Astrocyte (in vitro differentiated cells and primary cell): ENCODE results near the gene GPX4. TPM values are rescaled to one million over a fixed set of nuclear protein-coding genes. Genes with fewer than 3 reads are reported as not detected.
A peak's percentile ranks its signal among the peaks of the same experiment; 100 is the strongest.
"Not testable (repeated sequence)": the region's sequence is repeated elsewhere in the genome, so short reads cannot be mapped to it uniquely, and the experiment has no call there.

Source experiments
- DNase-seq: peaks from one replicate; pipeline ENCODE4 v3.0.0-alpha.2; 2010; ENCODE audit warnings: low read depth
- FAIRE-seq: peaks from 2 replicates; lab custom pipeline; 2011; peaks lifted over from hg19 to GRCh38; lab: Jason Lieb, UNC
- H2AFZ ChIP-seq: 2 replicates; pipeline ENCODE4 v1.6.0; 2012; ENCODE audit warnings: low read depth, low read length, inconsistent platforms
- H3K27ac ChIP-seq: 2 replicates; pipeline ENCODE4 v1.5.1; 2011; ENCODE audit warnings: low read depth, low read length, inconsistent platforms
- H3K27me3 ChIP-seq: 2 replicates; pipeline ENCODE4 v1.6.0; 2011; ENCODE audit warnings: low read length, inconsistent platforms; ENCODE audit not compliant: insufficient read depth
- H3K36me3 ChIP-seq: 2 replicates; pipeline ENCODE4 v1.5.1; 2011; ENCODE audit warnings: low read length, inconsistent platforms; ENCODE audit not compliant: insufficient read depth
- H3K4me1 ChIP-seq: 2 replicates; pipeline ENCODE4 v1.5.1; 2011; ENCODE audit warnings: low read length, inconsistent platforms; ENCODE audit not compliant: insufficient read depth
- H3K4me2 ChIP-seq: 2 replicates; pipeline ENCODE4 v1.6.0; 2012; ENCODE audit warnings: low read length, inconsistent platforms
- H3K4me3 ChIP-seq: 2 replicates; pipeline ENCODE4 v1.5.1; 2011; ENCODE audit warnings: low read depth, mild to moderate bottlenecking, low read length, inconsistent platforms; ENCODE audit not compliant: insufficient read depth
- H3K79me2 ChIP-seq: 2 replicates; pipeline ENCODE4 v1.6.0; 2012; ENCODE audit warnings: mild to moderate bottlenecking, low read length, inconsistent platforms; ENCODE audit not compliant: insufficient read depth
- H3K9ac ChIP-seq: 2 replicates; pipeline ENCODE4 v1.6.0; 2012; ENCODE audit warnings: mild to moderate bottlenecking, low read length, inconsistent platforms
- H3K9me3 ChIP-seq: 2 replicates; pipeline ENCODE4 v1.5.1; 2012; ENCODE audit warnings: low read depth, mild to moderate bottlenecking, low read length, inconsistent platforms; ENCODE audit not compliant: insufficient read depth
- H4K20me1 ChIP-seq: 2 replicates; pipeline ENCODE4 v1.6.0; 2012; ENCODE audit warnings: low read length, inconsistent platforms; ENCODE audit not compliant: insufficient read depth
- H3K27ac Mint-ChIP-seq: one replicate; pipeline ENCODE4 v1.8.0; 2021; ENCODE audit warnings: mild to moderate bottlenecking, mixed read lengths; ENCODE audit not compliant: unreplicated experiment
- H3K27me3 Mint-ChIP-seq: one replicate; pipeline ENCODE4 v1.8.0; 2021; ENCODE audit warnings: low read depth, mixed read lengths; ENCODE audit not compliant: unreplicated experiment
- H3K36me3 Mint-ChIP-seq: one replicate; pipeline ENCODE4 v1.8.0; 2021; ENCODE audit warnings: low read depth, mixed read lengths; ENCODE audit not compliant: unreplicated experiment
- H3K4me1 Mint-ChIP-seq: one replicate; pipeline ENCODE4 v1.8.0; 2021; ENCODE audit warnings: low read depth, mixed read lengths; ENCODE audit not compliant: unreplicated experiment
- H3K4me3 Mint-ChIP-seq: one replicate; pipeline ENCODE4 v1.8.0; 2021; ENCODE audit warnings: mild to moderate bottlenecking, moderate library complexity, mixed read lengths; ENCODE audit not compliant: unreplicated experiment
- H3K9me3 Mint-ChIP-seq: one replicate; pipeline ENCODE4 v1.8.0; 2021; ENCODE audit warnings: mild to moderate bottlenecking, mixed read lengths; ENCODE audit not compliant: unreplicated experiment
- CTCF ChIP-seq: IDR thresholded peaks from 2 replicates; pipeline ENCODE4 v1.5.1; 2011; ENCODE audit warnings: low read depth, mild to moderate bottlenecking, inconsistent platforms, low read length, moderate library complexity; ENCODE audit not compliant: insufficient read depth
- EZH2 ChIP-seq: IDR thresholded peaks from 2 replicates; pipeline ENCODE4 v1.6.1; 2012; ENCODE audit warnings: mild to moderate bottlenecking, low read length, inconsistent platforms; ENCODE audit not compliant: insufficient read depth
- total RNA-seq: library from RNA; stranded (reverse); gene quantifications from 2 replicates; pipeline ENCODE4 v1.2.1, GENCODE V29; 2021

GPX4 gene
- total RNA-seq, 1 donor from 2014 or later, result 325 TPM

GRCh38 chr19:1113030-1113985 lies 9.5 kb downstream of the GPX4 start:
- H3K36me3 ChIP-seq, result no peaks in the 10 kb centered on the region
- H2AFZ ChIP-seq, result no peak overlapping the region
- Mint-ChIP-seq H3K4me1 (no peaks in the 10 kb centered on the region), H3K9me3 (no peaks in the 10 kb centered on the region), H3K4me3 (no peak overlapping the region), H3K27me3 (no peaks in the 10 kb centered on the region), H3K27ac (no peak overlapping the region), H3K36me3 (peaks cover 2% of the 10 kb centered on the region)
- FAIRE-seq (no peak), DNase-seq (peak; percentile 77)
- no peaks in the 10 kb centered on the region for H3K79me2 ChIP-seq
- H3K9me3 ChIP-seq, result no peaks in the 10 kb centered on the region
- H3K27ac ChIP-seq, result peak overlapping the region; percentile 34
- peak overlapping the region; percentile 63 for H3K9ac ChIP-seq
- H4K20me1 ChIP-seq, result peaks cover 16% of the 10 kb centered on the region
- TF ChIP-seq EZH2 (no peak), CTCF (peak; percentile 38)
- H3K4me2 ChIP-seq, result peak overlapping the region; percentile 52
- H3K4me3 ChIP-seq, result no peak overlapping the region
- H3K4me1 ChIP-seq, result peaks cover 11% of the 10 kb centered on the region
- no peaks in the 10 kb centered on the region for H3K27me3 ChIP-seq

GRCh38 chr19:1113986-1114483 lies 10.2 kb downstream of the GPX4 start:
- Histone ChIP-seq H3K9ac (peak overlapping the region; percentile 63), H3K79me2 (no peaks in the 10 kb centered on the region), H3K36me3 (no peaks in the 10 kb centered on the region), H2AFZ (no peak overlapping the region), H3K4me3 (no peak overlapping the region), H3K27me3 (no peaks in the 10 kb centered on the region), H4K20me1 (peaks cover 16% of the 10 kb centered on the region), H3K27ac (no peak overlapping the region), H3K4me2 (peak overlapping the region; percentile 52), H3K9me3 (no peaks in the 10 kb centered on the region), H3K4me1 (peaks cover 11% of the 10 kb centered on the region)
- no peak for FAIRE-seq
- H3K4me1 Mint-ChIP-seq, result no peaks in the 10 kb centered on the region
- no peak for DNase-seq
- H3K27ac Mint-ChIP-seq, result no peak overlapping the region
- peaks cover 2% of the 10 kb centered on the region for H3K36me3 Mint-ChIP-seq
- no peak overlapping the region for H3K4me3 Mint-ChIP-seq
- TF ChIP-seq CTCF (no peak), EZH2 (no peak)
- no peaks in the 10 kb centered on the region for H3K9me3 Mint-ChIP-seq
- H3K27me3 Mint-ChIP-seq, result no peaks in the 10 kb centered on the region

- not testable (repeated sequence) for DNase-seq, H3K27me3 ChIP-seq, H3K9me3 ChIP-seq, H3K36me3 ChIP-seq, H3K27me3 Mint-ChIP-seq, H3K27ac Mint-ChIP-seq, FAIRE-seq, H3K9me3 Mint-ChIP-seq, H3K4me3 Mint-ChIP-seq, H3K36me3 Mint-ChIP-seq, H3K9ac ChIP-seq, H3K27ac ChIP-seq, H3K4me2 ChIP-seq, H3K79me2 ChIP-seq, H2AFZ ChIP-seq, H3K4me3 ChIP-seq, H3K4me1 Mint-ChIP-seq
- peaks cover 11% of the 10 kb centered on the region for H3K4me1 ChIP-seq
- H4K20me1 ChIP-seq, result peaks cover 21% of the 10 kb centered on the region
These were observed 10.9 kb downstream of the GPX4 start for GRCh38 chr19:1114728-1115127.
